Measurements from ENCODE around the gene C1orf115.
"Not testable (repeated sequence)": the region's sequence is repeated elsewhere in the genome, so short reads cannot be mapped to it uniquely, and the experiment has no call there.

The C1orf115 gene

DNA sequence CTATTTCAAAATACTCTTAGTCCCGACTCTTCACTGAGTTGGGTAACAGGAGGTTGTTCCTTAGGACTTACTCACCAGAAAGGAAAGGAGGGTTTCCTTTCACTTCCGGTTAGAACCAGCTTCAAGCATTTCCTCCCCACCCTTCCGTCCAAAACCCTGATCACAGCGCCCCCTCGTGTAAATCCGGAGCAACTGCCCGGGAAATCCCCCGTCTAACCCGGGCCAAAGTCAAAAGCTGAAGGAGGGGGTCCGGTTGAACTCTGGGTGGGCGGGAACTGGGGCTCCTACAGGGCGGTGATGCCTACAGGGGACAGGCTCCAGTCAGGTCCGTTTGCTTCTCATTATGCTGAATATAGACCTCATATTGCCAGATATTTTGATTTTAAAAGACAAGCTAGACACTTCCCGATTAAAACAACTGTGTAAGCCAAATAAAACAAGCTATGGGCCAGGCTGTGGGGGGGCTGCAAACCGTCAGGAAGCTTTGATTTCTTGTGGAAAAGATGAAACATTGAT, 43.0 kb downstream of the C1orf115 start:
- H3K9me3 ChIP-seq (replicated peaks; ENCODE audit: insufficient read depth, low read length): no peaks in the 10 kb centered on the region
- H3F3A ChIP-seq (ENCODE audit: insufficient read depth, low read length): no peaks in the 10 kb centered on the region
- 0 out of 2 replicates have a peak, but pooled peaks cover 9% of the 10 kb centered on the region for H3K4me1 ChIP-seq (ENCODE audit: low read length)
- H3K9me2 ChIP-seq (replicated peaks; ENCODE audit: insufficient read depth, low read length): no peaks in the 10 kb centered on the region
- no peak overlapping the region for H3K27ac ChIP-seq (ENCODE audit: low read length)
- H3K36me3 ChIP-seq (replicated peaks; ENCODE audit: insufficient read depth, low read length): no peaks in the 10 kb centered on the region
- peak overlapping the region; percentile 78 for H3K4me2 ChIP-seq (ENCODE audit: low read depth, low read length)
- peak overlapping the region; percentile 25; the same call in 1 of the 2 replicates for H3K9ac ChIP-seq (ENCODE audit: low read length)
- H4K20me1 ChIP-seq (ENCODE audit: insufficient read depth, low read length): no peaks in the 10 kb centered on the region
- DNase-seq: peak; percentile 82
- TF ChIP-seq EZH2 (optimal IDR thresholded peaks at IDR 0.05; ENCODE audit: low read depth, low read length): no peak
- TF ChIP-seq EZH2phosphoT487 (IDR thresholded peaks at IDR 0.05; ENCODE audit: low read length): no peak
- TF ChIP-seq, protein P1, sequence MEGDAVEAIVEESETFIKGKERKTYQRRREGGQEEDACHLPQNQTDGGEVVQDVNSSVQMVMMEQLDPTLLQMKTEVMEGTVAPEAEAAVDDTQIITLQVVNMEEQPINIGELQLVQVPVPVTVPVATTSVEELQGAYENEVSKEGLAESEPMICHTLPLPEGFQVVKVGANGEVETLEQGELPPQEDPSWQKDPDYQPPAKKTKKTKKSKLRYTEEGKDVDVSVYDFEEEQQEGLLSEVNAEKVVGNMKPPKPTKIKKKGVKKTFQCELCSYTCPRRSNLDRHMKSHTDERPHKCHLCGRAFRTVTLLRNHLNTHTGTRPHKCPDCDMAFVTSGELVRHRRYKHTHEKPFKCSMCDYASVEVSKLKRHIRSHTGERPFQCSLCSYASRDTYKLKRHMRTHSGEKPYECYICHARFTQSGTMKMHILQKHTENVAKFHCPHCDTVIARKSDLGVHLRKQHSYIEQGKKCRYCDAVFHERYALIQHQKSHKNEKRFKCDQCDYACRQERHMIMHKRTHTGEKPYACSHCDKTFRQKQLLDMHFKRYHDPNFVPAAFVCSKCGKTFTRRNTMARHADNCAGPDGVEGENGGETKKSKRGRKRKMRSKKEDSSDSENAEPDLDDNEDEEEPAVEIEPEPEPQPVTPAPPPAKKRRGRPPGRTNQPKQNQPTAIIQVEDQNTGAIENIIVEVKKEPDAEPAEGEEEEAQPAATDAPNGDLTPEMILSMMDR (IDR thresholded peaks at IDR 0.05; ENCODE audit: low read length): peak; percentile 95
- H3K79me2 ChIP-seq (ENCODE audit: low read length): no peaks in the 10 kb centered on the region
- H3K4me3 ChIP-seq (ENCODE audit: low read length): peak overlapping the region; percentile 54
- peak overlapping the region; percentile 82 for H2AFZ ChIP-seq (ENCODE audit: low read length)
- no peaks in the 10 kb centered on the region for H3K27me3 ChIP-seq (replicated peaks; ENCODE audit: insufficient read depth, low read length)

DNA sequence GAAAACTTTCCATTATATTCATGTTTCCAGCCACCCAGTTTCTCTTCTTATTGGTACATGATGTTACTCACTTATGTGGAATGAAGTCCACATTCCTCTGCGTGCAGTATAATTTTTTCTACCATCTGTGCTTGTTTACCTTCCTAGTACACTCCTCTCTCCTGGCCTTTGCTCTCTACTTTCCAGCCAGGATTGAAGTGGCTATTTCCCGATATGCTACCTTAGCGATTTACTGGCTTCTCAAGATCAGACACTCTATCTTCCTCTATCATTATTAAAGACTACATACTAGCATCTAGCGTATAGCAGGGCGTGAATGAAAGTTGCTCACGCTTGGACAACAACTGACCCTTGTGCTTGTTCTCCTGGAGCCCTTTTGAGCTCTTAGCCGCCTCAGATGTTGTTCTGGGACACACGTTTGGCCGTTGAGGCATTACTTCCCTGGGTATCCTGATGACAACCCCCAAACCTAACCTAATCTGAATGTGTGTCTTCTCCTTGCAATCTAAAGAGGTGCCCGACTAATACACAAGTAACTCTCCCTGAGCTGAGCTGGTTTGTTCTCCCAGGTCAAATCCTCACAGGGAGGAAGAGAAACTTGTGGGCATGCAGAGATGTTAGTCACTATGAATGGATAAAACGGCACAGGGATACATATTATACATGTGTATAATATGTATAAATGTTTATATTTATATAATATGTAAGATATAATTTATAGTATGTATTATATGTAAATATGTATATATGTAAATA, 44.6 kb downstream of the C1orf115 start:
- H4K20me1 ChIP-seq (ENCODE audit: insufficient read depth, low read length): no peaks in the 10 kb centered on the region
- H3K9me2 ChIP-seq (replicated peaks; ENCODE audit: insufficient read depth, low read length): no peaks in the 10 kb centered on the region
- H3K36me3 ChIP-seq (replicated peaks; ENCODE audit: insufficient read depth, low read length): no peaks in the 10 kb centered on the region
- no peak overlapping the region for H3K4me3 ChIP-seq (ENCODE audit: low read length)
- H3K4me1 ChIP-seq (ENCODE audit: low read length): 0 out of 2 replicates have a peak, but pooled peaks cover 9% of the 10 kb centered on the region
- no peak overlapping the region for H2AFZ ChIP-seq (ENCODE audit: low read length)
- no peaks in the 10 kb centered on the region for H3K27me3 ChIP-seq (replicated peaks; ENCODE audit: insufficient read depth, low read length)
- H3F3A ChIP-seq (ENCODE audit: insufficient read depth, low read length): no peaks in the 10 kb centered on the region
- no peak for TF ChIP-seq EZH2phosphoT487 (IDR thresholded peaks at IDR 0.05; ENCODE audit: low read length)
- no peak overlapping the region for H3K27ac ChIP-seq (ENCODE audit: low read length)
- no peak overlapping the region for H3K4me2 ChIP-seq (ENCODE audit: low read depth, low read length)
- DNase-seq: no peak
- no peaks in the 10 kb centered on the region for H3K9me3 ChIP-seq (replicated peaks; ENCODE audit: insufficient read depth, low read length)
- H3K79me2 ChIP-seq (ENCODE audit: low read length): no peaks in the 10 kb centered on the region
- H3K9ac ChIP-seq (ENCODE audit: low read length): no peak overlapping the region

DNA sequence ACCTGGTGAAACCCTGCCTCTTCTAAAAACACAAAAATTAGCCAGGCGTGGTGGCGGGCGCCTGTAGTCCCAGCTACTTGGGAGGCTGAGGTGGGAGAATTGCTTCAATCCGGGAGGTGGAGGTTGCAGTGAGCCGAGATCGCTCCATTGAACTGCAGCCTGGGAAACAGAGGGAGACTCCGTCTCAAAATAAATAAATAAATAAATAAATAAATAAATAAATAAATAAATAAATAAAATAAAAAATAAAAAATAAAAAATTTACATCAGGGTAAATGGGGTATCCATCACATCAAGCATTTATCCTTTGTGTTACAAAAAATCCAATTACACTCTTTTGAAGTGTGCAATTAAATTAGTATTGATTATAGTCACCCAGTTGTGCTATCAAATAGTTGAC, 46.1 kb downstream of the C1orf115 start:
- H3K9me3 ChIP-seq (replicated peaks; ENCODE audit: insufficient read depth, low read length): not testable (repeated sequence)

DNA sequence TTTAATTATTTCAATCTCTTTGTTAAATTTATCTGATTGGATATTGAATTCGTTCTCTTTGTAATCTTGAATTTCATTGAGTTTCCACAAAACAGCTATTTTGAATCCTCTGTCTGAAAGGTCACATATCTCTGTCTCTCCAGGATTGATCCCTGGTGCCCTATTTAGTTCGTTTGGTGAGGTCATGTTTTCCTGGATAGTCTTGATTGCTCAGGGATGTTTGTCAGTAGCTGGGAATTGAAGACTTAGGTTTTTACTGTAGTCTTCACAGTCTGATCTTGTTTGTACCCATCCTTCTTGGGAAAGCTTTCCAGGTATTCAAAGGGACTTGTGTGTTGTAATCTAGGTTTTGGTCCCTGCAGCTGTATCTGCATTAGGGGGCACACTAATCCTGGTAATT, 51.2 kb downstream of the C1orf115 start:
- no peak overlapping the region for H3K4me3 ChIP-seq (ENCODE audit: low read length)
- H3K36me3 ChIP-seq (replicated peaks; ENCODE audit: insufficient read depth, low read length): no peaks in the 10 kb centered on the region
- no peak overlapping the region for H3K4me2 ChIP-seq (ENCODE audit: low read depth, low read length)
- H3K9me3 ChIP-seq (replicated peaks; ENCODE audit: insufficient read depth, low read length): no peaks in the 10 kb centered on the region
- no peaks in the 10 kb centered on the region for H3K9me2 ChIP-seq (replicated peaks; ENCODE audit: insufficient read depth, low read length)
- H3K9ac ChIP-seq (ENCODE audit: low read length): no peak overlapping the region
- no peak for DNase-seq
- TF ChIP-seq EZH2 (optimal IDR thresholded peaks at IDR 0.05; ENCODE audit: low read depth, low read length): no peak
- no peak for TF ChIP-seq EZH2phosphoT487 (IDR thresholded peaks at IDR 0.05; ENCODE audit: low read length)
- TF ChIP-seq, protein P1 (IDR thresholded peaks at IDR 0.05; ENCODE audit: low read length): no peak
- H3K27ac ChIP-seq (ENCODE audit: low read length): no peak overlapping the region
- H3F3A ChIP-seq (ENCODE audit: insufficient read depth, low read length): no peaks in the 10 kb centered on the region
- H2AFZ ChIP-seq (ENCODE audit: low read length): no peak overlapping the region
- H4K20me1 ChIP-seq (ENCODE audit: insufficient read depth, low read length): no peaks in the 10 kb centered on the region
- no peaks in the 10 kb centered on the region for H3K79me2 ChIP-seq (ENCODE audit: low read length)
- H3K4me1 ChIP-seq (ENCODE audit: low read length): no peaks in the 10 kb centered on the region
- no peaks in the 10 kb centered on the region for H3K27me3 ChIP-seq (replicated peaks; ENCODE audit: insufficient read depth, low read length)

More for the DNA sequence above, 46.1 kb downstream of the C1orf115 start:
- H4K20me1 ChIP-seq (ENCODE audit: insufficient read depth, low read length); H3K27me3 ChIP-seq (replicated peaks; ENCODE audit: insufficient read depth, low read length); H3K4me2 ChIP-seq (ENCODE audit: low read depth, low read length); H3K9me2 ChIP-seq (replicated peaks; ENCODE audit: insufficient read depth, low read length); DNase-seq; H3K9ac ChIP-seq (ENCODE audit: low read length); H3K27ac ChIP-seq (ENCODE audit: low read length); H3K4me1 ChIP-seq (ENCODE audit: low read length); H3K36me3 ChIP-seq (replicated peaks; ENCODE audit: insufficient read depth, low read length); H2AFZ ChIP-seq (ENCODE audit: low read length); H3K4me3 ChIP-seq (ENCODE audit: low read length); H3K79me2 ChIP-seq (ENCODE audit: low read length); H3F3A ChIP-seq (ENCODE audit: insufficient read depth, low read length): not testable (repeated sequence)
